Measurements from ENCODE around the gene SOBP.

DNA sequence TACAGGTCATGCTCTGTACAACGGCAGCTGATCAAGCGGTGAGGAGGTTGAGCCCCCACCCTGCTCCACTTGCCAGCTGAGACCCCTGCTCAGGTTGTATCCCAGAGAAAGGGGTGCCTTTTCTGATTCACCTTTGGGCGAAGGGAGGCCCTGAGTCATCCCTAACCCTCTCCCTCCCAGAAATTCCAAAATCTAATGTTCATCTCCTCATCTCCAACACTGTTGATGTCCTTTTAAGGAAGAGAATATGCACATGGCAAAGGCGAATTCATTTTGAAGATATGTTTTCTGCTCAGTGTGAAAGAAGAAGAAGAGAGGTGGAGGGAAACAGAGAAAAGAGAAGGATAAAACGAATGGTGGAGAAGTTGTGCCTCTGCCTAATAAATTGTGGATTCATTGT lies 213.7 kb downstream of the SOBP start:
- TF ChIP-seq POLR2AphosphoS5 (IDR thresholded peaks at IDR 0.05) (no peak), EP300 (IDR thresholded peaks at IDR 0.05) (no peak), POLR2A (IDR thresholded peaks at IDR 0.05) (no peak)
- TF ChIP-seq, protein P1, sequence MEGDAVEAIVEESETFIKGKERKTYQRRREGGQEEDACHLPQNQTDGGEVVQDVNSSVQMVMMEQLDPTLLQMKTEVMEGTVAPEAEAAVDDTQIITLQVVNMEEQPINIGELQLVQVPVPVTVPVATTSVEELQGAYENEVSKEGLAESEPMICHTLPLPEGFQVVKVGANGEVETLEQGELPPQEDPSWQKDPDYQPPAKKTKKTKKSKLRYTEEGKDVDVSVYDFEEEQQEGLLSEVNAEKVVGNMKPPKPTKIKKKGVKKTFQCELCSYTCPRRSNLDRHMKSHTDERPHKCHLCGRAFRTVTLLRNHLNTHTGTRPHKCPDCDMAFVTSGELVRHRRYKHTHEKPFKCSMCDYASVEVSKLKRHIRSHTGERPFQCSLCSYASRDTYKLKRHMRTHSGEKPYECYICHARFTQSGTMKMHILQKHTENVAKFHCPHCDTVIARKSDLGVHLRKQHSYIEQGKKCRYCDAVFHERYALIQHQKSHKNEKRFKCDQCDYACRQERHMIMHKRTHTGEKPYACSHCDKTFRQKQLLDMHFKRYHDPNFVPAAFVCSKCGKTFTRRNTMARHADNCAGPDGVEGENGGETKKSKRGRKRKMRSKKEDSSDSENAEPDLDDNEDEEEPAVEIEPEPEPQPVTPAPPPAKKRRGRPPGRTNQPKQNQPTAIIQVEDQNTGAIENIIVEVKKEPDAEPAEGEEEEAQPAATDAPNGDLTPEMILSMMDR (IDR thresholded peaks at IDR 0.05), result no peak
